ENCODE data around the gene ADGRB2. TPM values are rescaled to one million over a fixed set of nuclear protein-coding genes. Genes with fewer than 3 reads are reported as not detected.

ADGRB2 gene
- total RNA-seq, 1 donor from 2014 or later, result 0.69 TPM

- Histone ChIP-seq H3K4me1 (peaks cover 3% of the 10 kb centered on the region), H3K9me3 (no peaks in the 10 kb centered on the region), H3K4me3 (no peak overlapping the region), H3K27ac (no peak overlapping the region), H3K27me3 (no peaks in the 10 kb centered on the region), H3K36me3 (no peaks in the 10 kb centered on the region)
- DNase-seq, result peak; percentile 63
- intact Hi-C loops (cut with DNase I), result no loop called here
- TF ChIP-seq, protein P1, sequence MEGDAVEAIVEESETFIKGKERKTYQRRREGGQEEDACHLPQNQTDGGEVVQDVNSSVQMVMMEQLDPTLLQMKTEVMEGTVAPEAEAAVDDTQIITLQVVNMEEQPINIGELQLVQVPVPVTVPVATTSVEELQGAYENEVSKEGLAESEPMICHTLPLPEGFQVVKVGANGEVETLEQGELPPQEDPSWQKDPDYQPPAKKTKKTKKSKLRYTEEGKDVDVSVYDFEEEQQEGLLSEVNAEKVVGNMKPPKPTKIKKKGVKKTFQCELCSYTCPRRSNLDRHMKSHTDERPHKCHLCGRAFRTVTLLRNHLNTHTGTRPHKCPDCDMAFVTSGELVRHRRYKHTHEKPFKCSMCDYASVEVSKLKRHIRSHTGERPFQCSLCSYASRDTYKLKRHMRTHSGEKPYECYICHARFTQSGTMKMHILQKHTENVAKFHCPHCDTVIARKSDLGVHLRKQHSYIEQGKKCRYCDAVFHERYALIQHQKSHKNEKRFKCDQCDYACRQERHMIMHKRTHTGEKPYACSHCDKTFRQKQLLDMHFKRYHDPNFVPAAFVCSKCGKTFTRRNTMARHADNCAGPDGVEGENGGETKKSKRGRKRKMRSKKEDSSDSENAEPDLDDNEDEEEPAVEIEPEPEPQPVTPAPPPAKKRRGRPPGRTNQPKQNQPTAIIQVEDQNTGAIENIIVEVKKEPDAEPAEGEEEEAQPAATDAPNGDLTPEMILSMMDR (IDR thresholded peaks at IDR 0.05), result no peak
- no peak for ATAC-seq
These were observed 26.5 kb upstream of the ADGRB2 start for GRCh38 chr1:31790641-31791091.

- Histone ChIP-seq H3K4me3 (no peak overlapping the region), H3K27ac (no peak overlapping the region), H3K9me3 (no peaks in the 10 kb centered on the region), H3K36me3 (no peaks in the 10 kb centered on the region), H3K4me1 (peaks cover 3% of the 10 kb centered on the region), H3K27me3 (no peaks in the 10 kb centered on the region)
- intact Hi-C loops (cut with DNase I), result no loop called here
- ATAC-seq (no peak), DNase-seq (peak; percentile 57)
- TF ChIP-seq, protein P1 (IDR thresholded peaks at IDR 0.05), result no peak
These were observed 26.0 kb upstream of the ADGRB2 start for GRCh38 chr1:31790140-31790539.

GRCh38 chr1:31789259-31790065, 25.3 kb upstream of the ADGRB2 start:
- ATAC-seq (peak; percentile 92), DNase-seq (peak; percentile 97)
- Histone ChIP-seq H3K4me3 (peak overlapping the region; percentile 70), H3K4me1 (peaks cover 3% of the 10 kb centered on the region), H3K27ac (no peak overlapping the region), H3K9me3 (no peaks in the 10 kb centered on the region), H3K36me3 (no peaks in the 10 kb centered on the region), H3K27me3 (no peaks in the 10 kb centered on the region)
- intact Hi-C loops (cut with DNase I), result loop anchor here (5.0 kb wide), 1 partner anchor 122 kb away; no protein-coding TSS in a partner anchor
- TF ChIP-seq, protein P1 (IDR thresholded peaks at IDR 0.05), result peak; percentile 77

DNA sequence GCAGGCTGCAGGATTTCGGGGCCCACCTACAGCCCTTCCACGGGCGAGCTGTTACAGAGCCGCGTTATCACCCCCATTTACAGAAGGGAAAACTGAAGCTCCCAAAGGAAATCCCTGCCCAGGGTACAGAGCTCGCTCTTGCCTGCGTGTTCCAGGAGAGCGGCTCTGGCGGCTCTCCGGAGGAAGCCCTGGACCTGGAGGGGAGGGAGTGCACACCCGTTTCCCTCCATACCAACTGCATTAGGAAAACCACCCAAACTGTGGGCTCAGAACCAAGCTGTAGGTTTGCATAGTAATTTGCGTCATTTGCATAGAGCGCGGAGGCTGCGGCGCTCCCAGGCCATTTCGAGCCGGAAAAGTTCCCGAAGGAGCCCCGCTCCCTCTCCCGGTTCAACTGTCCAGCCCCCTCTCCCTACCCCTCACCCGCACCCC, 24.7 kb upstream of the ADGRB2 start:
- Histone ChIP-seq H3K4me1 (peaks cover 3% of the 10 kb centered on the region), H3K27ac (peak overlapping the region; percentile 90), H3K9me3 (no peaks in the 10 kb centered on the region), H3K36me3 (no peaks in the 10 kb centered on the region), H3K4me3 (peak overlapping the region; percentile 70), H3K27me3 (no peaks in the 10 kb centered on the region)
- intact Hi-C loops (cut with DNase I), result loop anchor here (5.0 kb wide), 1 partner anchor 122 kb away; no protein-coding TSS in a partner anchor
- DNase-seq, result no peak
- ATAC-seq, result peak; percentile 40
- TF ChIP-seq, protein P1 (IDR thresholded peaks at IDR 0.05), result no peak

GRCh38 chr1:31788138-31788824, 24.1 kb upstream of the ADGRB2 start:
- TF ChIP-seq, protein P1 (IDR thresholded peaks at IDR 0.05), result no peak
- no peaks in the 10 kb centered on the region for H3K9me3 ChIP-seq
- no peaks in the 10 kb centered on the region for H3K36me3 ChIP-seq
- DNase-seq (peak; percentile 96), ATAC-seq (peak; percentile 88)
- peak overlapping the region; percentile 90 for H3K27ac ChIP-seq
- peaks cover 3% of the 10 kb centered on the region for H3K4me1 ChIP-seq
- intact Hi-C loops (cut with DNase I), result loop anchor here (5.0 kb wide), 1 partner anchor 121 kb away; no protein-coding TSS in a partner anchor
- no peaks in the 10 kb centered on the region for H3K27me3 ChIP-seq
- peak overlapping the region; percentile 70 for H3K4me3 ChIP-seq

Measured in upper lobe of right lung (tissue), 1 donor.